Measurements from ENCODE around the gene MYO1E. TPM values are rescaled to one million over a fixed set of nuclear protein-coding genes. Genes with fewer than 3 reads are reported as not detected.

MYO1E gene
- total RNA-seq, 2 donors from 2014 or later = 331 to 397 TPM

GRCh38 chr15:59303136-59303535 lies 69.5 kb downstream of the MYO1E start:
- DNase-seq (no peak), ATAC-seq (no peak)
- intact Hi-C loops (cut with DNase I, micrococcal nuclease) = no loop called here

- DNase-seq (no peak), ATAC-seq (no peak)
- intact Hi-C loops (cut with DNase I, micrococcal nuclease) = no loop called here
These were observed 71.1 kb downstream of the MYO1E start for GRCh38 chr15:59301527-59301926.

GRCh38 chr15:59300618-59301139 lies 72.0 kb downstream of the MYO1E start:
- DNase-seq (peak in 1 of 2 donors; percentile 68), ATAC-seq (peak; percentile 17)
- intact Hi-C loops (cut with DNase I, micrococcal nuclease) = no loop called here

GRCh38 chr15:59299929-59300617 lies 72.6 kb downstream of the MYO1E start:
- DNase-seq = peak; percentile 81 to 91
- intact Hi-C loops (cut with DNase I, micrococcal nuclease) = no loop called here
- ATAC-seq = peak; percentile 88

- DNase-seq (no peak), ATAC-seq (no peak)
- intact Hi-C loops (cut with DNase I, micrococcal nuclease) = no loop called here
These were observed 73.8 kb downstream of the MYO1E start for GRCh38 chr15:59298854-59299250.

- no peak for DNase-seq
- no peak for ATAC-seq
- intact Hi-C loops (cut with DNase I, micrococcal nuclease) = no loop called here
These were observed 74.3 kb downstream of the MYO1E start for GRCh38 chr15:59298225-59298853.

- ATAC-seq = no peak
- intact Hi-C loops (cut with DNase I, micrococcal nuclease) = no loop called here
- peak in 1 of 2 donors; percentile 6 for DNase-seq
These were observed 76.5 kb downstream of the MYO1E start for GRCh38 chr15:59296181-59296617.

GRCh38 chr15:59295261-59296001 lies 77.2 kb downstream of the MYO1E start:
- intact Hi-C loops (cut with DNase I, micrococcal nuclease) = no loop called here
- no peak for DNase-seq
- ATAC-seq = peak; percentile 37

GRCh38 chr15:59294574-59295260 lies 78.0 kb downstream of the MYO1E start:
- intact Hi-C loops (cut with DNase I, micrococcal nuclease) = no loop called here
- DNase-seq (no peak), ATAC-seq (no peak)

GRCh38 chr15:59292442-59293151 lies 80.1 kb downstream of the MYO1E start:
- ATAC-seq = no peak
- DNase-seq = peak in 1 of 2 donors; percentile 6

GRCh38 chr15:59291213-59291549 lies 81.5 kb downstream of the MYO1E start:
- DNase-seq (no peak), ATAC-seq (peak; percentile 64)
- intact Hi-C loops (cut with DNase I, micrococcal nuclease) = no loop called here

More at GRCh38 chr15:59292442-59293151, 80.1 kb downstream of the MYO1E start:
- intact Hi-C loops (cut with DNase I, micrococcal nuclease) = no loop called here

GRCh38 chr15:59290295-59291212 lies 82.1 kb downstream of the MYO1E start:
- intact Hi-C loops (cut with DNase I, micrococcal nuclease) = no loop called here
- no peak for DNase-seq

GRCh38 chr15:59289574-59289973 lies 83.1 kb downstream of the MYO1E start:
- intact Hi-C loops (cut with DNase I, micrococcal nuclease) = no loop called here
- DNase-seq = no peak
- ATAC-seq = no peak

More at GRCh38 chr15:59290295-59291212, 82.1 kb downstream of the MYO1E start:
- peak; percentile 20 for ATAC-seq

- intact Hi-C loops (cut with DNase I, micrococcal nuclease) = no loop called here
- DNase-seq = peak; percentile 77 to 87
- ATAC-seq = peak; percentile 84
These were observed 88.8 kb downstream of the MYO1E start for GRCh38 chr15:59283717-59284391.

- ATAC-seq (no peak), DNase-seq (no peak)
- intact Hi-C loops (cut with DNase I, micrococcal nuclease) = no loop called here
These were observed 89.9 kb downstream of the MYO1E start for GRCh38 chr15:59282515-59283337.

GRCh38 chr15:59281699-59282098 lies 91.0 kb downstream of the MYO1E start:
- intact Hi-C loops (cut with DNase I, micrococcal nuclease) = no loop called here
- ATAC-seq = no peak
- no peak for DNase-seq

Measured in left colon (tissue), 2 donors.